Measurements from ENCODE around the gene C14orf180.
"Not testable (repeated sequence)": the region's sequence is repeated elsewhere in the genome, so short reads cannot be mapped to it uniquely, and the experiment has no call there.

C14orf180 gene

DNA sequence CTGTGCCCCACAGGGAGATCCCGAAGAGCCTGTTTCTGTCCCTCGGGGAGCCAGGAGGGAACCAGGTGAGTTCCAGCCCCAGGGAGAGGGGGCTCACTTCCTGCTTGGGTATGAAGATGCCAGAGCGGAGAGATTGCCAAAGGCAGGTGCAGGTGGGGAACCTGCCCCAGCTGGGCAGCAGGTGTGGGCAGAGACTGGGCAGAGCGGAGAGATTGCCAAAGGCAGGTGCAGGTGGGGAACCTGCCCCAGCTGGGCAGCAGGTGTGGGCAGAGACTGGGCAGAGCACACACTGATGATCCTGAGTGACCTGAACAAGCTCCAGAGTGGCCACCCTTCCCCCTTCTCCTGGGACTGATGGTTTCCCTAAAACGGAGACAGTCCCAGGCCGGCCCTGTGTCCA, 375 bp downstream of the C14orf180 start:
- FAIRE-seq: not testable (repeated sequence)

GRCh38 chr14:104580961-104581360, 1.4 kb downstream of the C14orf180 start:
- no peak for FAIRE-seq

GRCh38 chr14:104581521-104581920, 2.0 kb downstream of the C14orf180 start:
- no peak for FAIRE-seq

GRCh38 chr14:104582005-104582404, 2.4 kb downstream of the C14orf180 start:
- no peak for FAIRE-seq

DNA sequence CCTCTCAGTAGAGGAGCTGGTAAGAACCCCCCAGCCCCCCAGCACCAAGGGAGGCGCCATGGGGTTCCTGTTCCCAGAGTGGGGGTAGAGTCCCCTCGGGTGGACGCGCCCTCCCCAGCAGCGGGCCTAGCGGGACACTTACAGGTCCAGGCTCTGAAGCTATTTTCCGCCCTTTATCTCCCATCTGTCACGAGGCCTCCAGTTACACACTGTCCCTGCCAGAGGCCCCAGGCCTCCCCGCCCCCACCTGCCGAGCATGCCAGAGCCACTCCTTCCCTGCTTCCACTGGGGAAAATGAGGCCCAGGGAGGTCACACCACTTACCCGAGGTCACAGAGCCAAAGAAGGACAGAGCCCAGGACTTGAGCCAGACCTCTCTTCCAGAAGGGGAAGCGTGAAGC, 3.1 kb downstream of the C14orf180 start:
- no peak for FAIRE-seq

- FAIRE-seq: no peak
These were observed 4.1 kb downstream of the C14orf180 start for GRCh38 chr14:104583424-104584306.

DNA sequence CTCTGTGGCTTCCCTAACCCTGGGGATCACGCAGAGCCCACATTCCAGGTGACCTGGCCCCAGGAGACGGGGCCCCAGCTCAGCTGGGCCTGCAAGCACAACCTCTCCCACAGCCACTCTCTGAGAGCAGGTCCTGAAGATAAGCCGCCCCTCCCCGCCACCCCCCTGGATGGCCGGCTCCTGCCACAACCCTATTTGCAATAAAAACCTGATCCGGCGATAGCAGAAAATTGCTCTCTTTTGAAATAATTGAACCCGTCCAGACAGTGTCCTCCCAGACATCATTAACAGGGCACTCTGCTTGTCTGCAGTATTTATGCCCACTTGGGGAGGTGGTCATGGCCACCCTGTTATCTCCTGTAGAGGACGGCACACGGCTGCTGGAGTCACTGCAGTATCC, 5.0 kb downstream of the C14orf180 start:
- no peak for FAIRE-seq

GRCh38 chr14:104585966-104586697, 6.6 kb downstream of the C14orf180 start:
- FAIRE-seq: no peak

GRCh38 chr14:104586832-104587620, 7.5 kb downstream of the C14orf180 start:
- FAIRE-seq: no peak

DNA sequence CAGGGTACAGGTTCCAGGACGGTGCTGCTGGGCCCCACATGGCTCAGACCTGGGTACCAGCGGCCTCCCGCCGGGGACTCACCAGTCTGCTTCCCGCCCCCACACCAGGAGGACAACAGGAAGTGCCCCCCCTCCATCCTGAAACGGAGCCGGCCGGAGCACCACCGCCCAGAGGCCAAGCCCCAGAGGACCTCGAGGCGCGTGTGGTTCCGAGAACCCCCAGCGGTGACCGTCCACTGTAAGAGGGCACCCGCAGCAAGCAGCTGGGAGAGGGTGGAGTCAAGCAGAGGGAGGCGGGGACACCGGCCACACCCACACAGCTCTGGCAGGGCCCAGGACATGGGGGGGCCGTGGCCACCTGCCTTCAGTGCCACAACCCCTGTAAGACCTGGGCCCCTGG, 8.1 kb downstream of the C14orf180 start:
- no peak for FAIRE-seq

- FAIRE-seq: no peak
These were observed 8.7 kb downstream of the C14orf180 start for GRCh38 chr14:104588066-104588857.

GRCh38 chr14:104589338-104590195, 10.0 kb downstream of the C14orf180 start:
- no peak for FAIRE-seq

DNA sequence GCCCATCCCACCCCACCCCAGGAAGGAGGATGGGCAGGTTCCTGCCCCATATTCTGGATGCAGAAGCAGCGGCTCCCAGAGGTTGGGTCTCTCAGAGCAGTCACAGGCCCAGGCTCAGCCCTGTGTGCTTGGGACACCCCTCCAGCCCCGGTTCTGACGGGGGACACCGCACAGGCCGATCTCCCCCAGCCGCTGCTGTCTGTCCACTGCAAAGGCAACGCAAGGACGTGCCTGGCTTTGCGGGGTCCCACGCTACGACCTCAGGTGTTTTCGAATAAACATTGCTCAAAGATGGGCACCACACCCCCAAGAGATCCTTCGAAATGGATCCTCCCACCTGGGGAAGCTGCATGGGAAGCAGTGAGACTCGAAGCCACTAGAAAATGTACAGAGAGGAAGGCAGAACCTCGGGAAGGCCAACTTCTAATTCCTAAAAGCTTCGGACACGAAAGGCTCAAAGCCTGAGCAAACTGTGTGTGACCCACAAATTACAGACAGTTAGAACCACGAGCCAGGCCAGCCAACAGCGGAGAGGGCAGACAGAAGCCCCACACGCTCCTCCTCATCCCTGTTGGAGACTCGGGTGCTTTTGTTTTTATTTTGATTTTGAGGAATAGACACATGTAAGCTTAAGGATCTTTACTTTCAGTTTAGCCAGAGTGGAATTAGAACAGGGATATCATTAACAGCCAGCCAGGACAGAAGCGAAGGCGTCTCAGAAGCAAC, 10.8 kb downstream of the C14orf180 start:
- FAIRE-seq: no peak

GRCh38 chr14:104591031-104591430, 11.5 kb downstream of the C14orf180 start:
- FAIRE-seq: no peak

DNA sequence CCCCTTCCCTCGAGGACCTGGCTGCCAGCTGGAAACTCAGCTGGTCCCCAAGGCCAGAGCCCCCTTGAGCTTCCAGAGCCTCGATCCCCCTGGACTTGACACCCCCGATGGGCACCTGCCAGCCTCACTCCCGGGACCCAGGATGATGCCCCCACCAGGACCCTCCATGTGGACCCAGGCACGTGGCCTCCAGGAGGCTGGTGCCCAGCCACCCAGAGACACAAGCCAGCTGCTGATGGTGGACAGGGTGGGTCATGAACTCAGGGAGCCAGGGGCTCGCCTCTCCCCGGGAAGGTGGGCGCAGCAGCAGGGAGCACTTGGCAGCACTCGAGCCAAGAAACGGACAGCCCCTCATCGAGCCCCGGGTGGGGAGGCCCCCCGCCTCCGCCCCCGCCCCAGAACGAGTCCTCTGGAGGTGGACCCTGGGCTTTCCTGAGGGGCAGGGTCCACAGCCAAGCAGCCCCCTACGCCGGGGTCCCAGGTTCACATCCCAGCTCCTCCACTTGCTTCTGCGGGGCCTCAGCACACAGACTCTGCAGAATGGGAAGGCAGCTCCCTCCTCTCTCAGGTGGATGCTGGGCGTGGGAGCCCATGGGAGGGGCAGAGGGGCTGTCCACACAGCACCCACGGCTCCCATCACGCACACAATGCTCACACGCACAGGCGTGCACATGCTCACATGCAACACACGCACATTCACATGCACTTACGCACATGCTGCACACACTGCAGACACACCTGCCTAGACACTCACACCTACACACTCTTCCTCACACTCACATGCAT, 12.1 kb downstream of the C14orf180 start:
- no peak for FAIRE-seq

GRCh38 chr14:104592292-104592672, 12.7 kb downstream of the C14orf180 start:
- FAIRE-seq: no peak

GRCh38 chr14:104592785-104593184, 13.2 kb downstream of the C14orf180 start:
- no peak for FAIRE-seq

GRCh38 chr14:104593241-104593701, 13.7 kb downstream of the C14orf180 start:
- FAIRE-seq: no peak

GRCh38 chr14:104593710-104594136, 14.2 kb downstream of the C14orf180 start:
- FAIRE-seq: no peak
